Keratinocyte (primary cell): ENCODE measurements around the gene MUC4. TPM values are rescaled to one million over a fixed set of nuclear protein-coding genes. Genes with fewer than 3 reads are reported as not detected.

ENCODE experiments used
- DNase-seq: peaks from one replicate; pipeline ENCODE4 v3.0.0-alpha.2; 2011; ENCODE audit warnings: low read depth, missing footprints, low spot score
- FAIRE-seq: peaks from 2 replicates; lab custom pipeline; 2011; peaks lifted over from hg19 to GRCh38; lab: Jason Lieb, UNC
- H2AFZ ChIP-seq: 2 replicates; pipeline ENCODE4 v1.6.0; 2012; ENCODE audit warnings: low read length, control low read depth, inconsistent platforms; ENCODE audit not compliant: control insufficient read depth
- H3K27ac ChIP-seq: 2 replicates; pipeline ENCODE4 v1.5.1; 2011; ENCODE audit warnings: low read length; ENCODE audit not compliant: control insufficient read depth, insufficient read depth
- H3K27me3 ChIP-seq: 3 replicates; pipeline ENCODE4 v1.6.0; 2011; ENCODE audit warnings: low read length; ENCODE audit not compliant: control insufficient read depth, insufficient read depth; ENCODE audit errors: extremely low read depth
- H3K36me3 ChIP-seq, 2 experiments: 2 replicates in 1 of 2; 3 replicates in 1 of 2; pipeline ENCODE4 v1.5.1; 2011; ENCODE audit warnings: low read length in 2 of 2, mild to moderate bottlenecking in 1 of 2; ENCODE audit not compliant: control insufficient read depth in 2 of 2, insufficient read depth in 2 of 2; ENCODE audit errors: extremely low read depth in 1 of 2
- H3K4me1 ChIP-seq: 3 replicates; pipeline ENCODE4 v1.5.1; 2011; ENCODE audit warnings: low read length; ENCODE audit not compliant: control insufficient read depth, insufficient read depth; ENCODE audit errors: extremely low read depth
- H3K4me2 ChIP-seq: 3 replicates; pipeline ENCODE4 v1.6.0; 2011; ENCODE audit warnings: low read depth, low read length; ENCODE audit not compliant: control insufficient read depth, insufficient read depth; ENCODE audit errors: extremely low read depth
- H3K4me3 ChIP-seq, 3 experiments: fragments of 200-600 bp in 1 of 3; sonication (generic) in 1 of 3; 2 replicates in 2 of 3; 3 replicates in 1 of 3; pipeline ENCODE4 v1.5.1; 2011 to 2016; ENCODE audit warnings: low read length in 3 of 3, mild to moderate bottlenecking in 3 of 3, control low read depth in 2 of 3, inconsistent platforms in 1 of 3, low read depth in 1 of 3, mixed read lengths in 1 of 3, mixed run types in 1 of 3, moderate library complexity in 1 of 3; ENCODE audit not compliant: control insufficient read depth in 2 of 3, insufficient read depth in 2 of 3; ENCODE audit errors: extremely low read depth in 1 of 3
- H3K79me2 ChIP-seq: 2 replicates; pipeline ENCODE4 v1.6.0; 2012; ENCODE audit warnings: low read length; ENCODE audit not compliant: control insufficient read depth, insufficient read depth
- H3K9ac ChIP-seq: 3 replicates; pipeline ENCODE4 v1.6.0; 2011; ENCODE audit warnings: low read length; ENCODE audit not compliant: control insufficient read depth, insufficient read depth; ENCODE audit errors: extremely low read depth
- H3K9me1 ChIP-seq: 3 replicates; pipeline ENCODE4 v1.6.0; 2011; ENCODE audit warnings: low read length; ENCODE audit not compliant: control insufficient read depth, insufficient read depth; ENCODE audit errors: extremely low read depth
- H3K9me3 ChIP-seq: 2 replicates; pipeline ENCODE4 v1.5.1; 2012; ENCODE audit warnings: low read depth, low read length; ENCODE audit not compliant: control insufficient read depth
- H4K20me1 ChIP-seq: 3 replicates; pipeline ENCODE4 v1.6.0; 2011; ENCODE audit warnings: low read length; ENCODE audit not compliant: control insufficient read depth, insufficient read depth; ENCODE audit errors: extremely low read depth
- EZH2 ChIP-seq: IDR thresholded peaks from one replicate; pipeline ENCODE4 v1.6.1; 2012; ENCODE audit warnings: inconsistent platforms, mild to moderate bottlenecking, low read length, moderate library complexity
- dilution Hi-C: fragments of 300-500 bp; cut with MboI; formaldehyde crosslinking; loops from one replicate; pipeline ENCODE4 v1.7.0; 2020; ENCODE audit warnings: low sequenced_read_pairs; ENCODE audit not compliant: extremely low pct_ligation_motif_present
- polyA plus RNA-seq, 5 experiments: library from polyadenylated mRNA; depleted of rRNA in 3 of 5; stranded (reverse) in 3 of 5; stranded (forward) in 1 of 5; unstranded in 1 of 5; fragments of >200 nt; gene quantifications; 1 replicate in 1 of 5; 2 replicates in 3 of 5; 3 replicates in 1 of 5; pipeline versions ENCODE4 v1.2.1 to v1.2.3, GENCODE V29; 2011 to 2012; ENCODE audit warnings: missing spikeins in 2 of 5, low read depth in 1 of 5, low replicate concordance in 1 of 5
- TF ChIP-seq, protein P1 (sequence below), 3 experiments: IDR thresholded peaks in 1 of 3; conservative IDR thresholded peaks in 1 of 3; optimal IDR thresholded peaks in 1 of 3; 2 replicates in 2 of 3; 3 replicates in 1 of 3; pipeline versions ENCODE3 to v1.5.1; 2011; ENCODE audit warnings: low read length in 3 of 3, mild to moderate bottlenecking in 3 of 3, moderate library complexity in 2 of 3, control low read depth in 1 of 3, inconsistent platforms in 1 of 3; ENCODE audit not compliant: insufficient read depth in 2 of 3; ENCODE audit errors: extremely low read depth in 1 of 3

The MUC4 gene
- polyA plus RNA-seq, 1 donor (not counting 4 experiments of a cell fraction or from before 2014, with no cell fraction given), result not detected

DNA sequence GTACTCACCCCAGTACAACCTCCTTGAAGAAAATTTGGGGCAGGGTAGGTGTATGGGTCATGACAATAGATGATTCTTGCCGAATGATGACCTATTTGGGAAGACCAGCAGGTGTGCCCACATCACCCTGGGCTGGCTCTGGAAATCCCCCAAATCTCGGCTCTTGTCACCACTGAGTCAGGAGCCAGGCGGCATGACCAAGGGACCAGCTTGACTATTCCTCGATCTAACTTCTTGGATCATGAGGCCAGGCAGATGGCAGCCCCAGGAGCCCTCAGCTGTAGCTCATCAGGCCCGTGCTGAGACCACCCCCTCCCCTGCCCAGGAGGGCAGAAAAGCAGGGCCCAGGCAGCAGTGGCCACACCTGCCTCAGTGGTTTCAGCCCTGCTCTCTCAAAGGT is 9.2 kb upstream of the MUC4 start:
- Histone ChIP-seq H3K9ac (no peak overlapping the region), H3K79me2 (no peaks in the 10 kb centered on the region), H2AFZ (no peak overlapping the region), H3K27ac (no peak overlapping the region), H3K4me3 (no peak overlapping the region), H3K9me3 (no peaks in the 10 kb centered on the region), H3K4me1 (peaks cover 10% of the 10 kb centered on the region), H3K36me3 (no peaks in the 10 kb centered on the region), H4K20me1 (no peaks in the 10 kb centered on the region), H3K27me3 (peaks cover 29% of the 10 kb centered on the region), H3K4me2 (no peak overlapping the region), H3K9me1 (no peaks in the 10 kb centered on the region)
- dilution Hi-C loops, result no loop called here
- TF ChIP-seq, protein P1, sequence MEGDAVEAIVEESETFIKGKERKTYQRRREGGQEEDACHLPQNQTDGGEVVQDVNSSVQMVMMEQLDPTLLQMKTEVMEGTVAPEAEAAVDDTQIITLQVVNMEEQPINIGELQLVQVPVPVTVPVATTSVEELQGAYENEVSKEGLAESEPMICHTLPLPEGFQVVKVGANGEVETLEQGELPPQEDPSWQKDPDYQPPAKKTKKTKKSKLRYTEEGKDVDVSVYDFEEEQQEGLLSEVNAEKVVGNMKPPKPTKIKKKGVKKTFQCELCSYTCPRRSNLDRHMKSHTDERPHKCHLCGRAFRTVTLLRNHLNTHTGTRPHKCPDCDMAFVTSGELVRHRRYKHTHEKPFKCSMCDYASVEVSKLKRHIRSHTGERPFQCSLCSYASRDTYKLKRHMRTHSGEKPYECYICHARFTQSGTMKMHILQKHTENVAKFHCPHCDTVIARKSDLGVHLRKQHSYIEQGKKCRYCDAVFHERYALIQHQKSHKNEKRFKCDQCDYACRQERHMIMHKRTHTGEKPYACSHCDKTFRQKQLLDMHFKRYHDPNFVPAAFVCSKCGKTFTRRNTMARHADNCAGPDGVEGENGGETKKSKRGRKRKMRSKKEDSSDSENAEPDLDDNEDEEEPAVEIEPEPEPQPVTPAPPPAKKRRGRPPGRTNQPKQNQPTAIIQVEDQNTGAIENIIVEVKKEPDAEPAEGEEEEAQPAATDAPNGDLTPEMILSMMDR (optimal IDR thresholded peaks at IDR 0.05 in 1 of 3, IDR thresholded peaks at IDR 0.05 in 1 of 3, conservative IDR thresholded peaks at IDR 0.05 in 1 of 3; ENCODE audit: extremely low read depth in 1 of 3, insufficient read depth in 2 of 3, low read length in 3 of 3), result no peak
- TF ChIP-seq EZH2, result no peak
- DNase-seq (no peak), FAIRE-seq (no peak)

DNA sequence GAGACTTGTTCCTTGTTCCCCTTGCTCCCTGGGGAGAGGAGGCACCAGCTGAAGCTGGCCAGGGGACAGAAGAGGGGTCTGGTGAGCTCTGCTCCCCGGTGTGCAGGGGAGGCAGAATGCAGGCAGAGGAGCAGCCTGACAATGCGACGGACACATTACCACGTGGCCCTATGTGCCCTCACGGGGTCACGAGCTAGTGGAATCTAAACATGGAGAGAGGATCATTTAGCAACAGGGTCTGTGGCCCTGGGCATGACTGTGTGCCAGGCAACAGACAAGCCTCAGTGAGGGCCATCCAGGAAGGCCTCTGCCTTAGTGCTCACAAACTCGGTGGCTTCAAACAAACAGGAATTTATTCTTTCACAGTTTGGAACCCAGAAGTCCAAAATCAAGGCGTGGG is 8.5 kb upstream of the MUC4 start:
- H3K79me2 ChIP-seq, result no peaks in the 10 kb centered on the region
- H3K4me2 ChIP-seq, result no peak overlapping the region
- no peak overlapping the region for H2AFZ ChIP-seq
- H3K4me1 ChIP-seq, result peaks cover 10% of the 10 kb centered on the region
- H3K27ac ChIP-seq, result no peak overlapping the region
- TF ChIP-seq, protein P1 (optimal IDR thresholded peaks at IDR 0.05 in 1 of 3, IDR thresholded peaks at IDR 0.05 in 1 of 3, conservative IDR thresholded peaks at IDR 0.05 in 1 of 3; ENCODE audit: extremely low read depth in 1 of 3, insufficient read depth in 2 of 3, low read length in 3 of 3), result no peak
- no peak for TF ChIP-seq EZH2
- H3K36me3 ChIP-seq, result no peaks in the 10 kb centered on the region
- dilution Hi-C loops, result no loop called here
- no peaks in the 10 kb centered on the region for H3K9me3 ChIP-seq
- DNase-seq (no peak), FAIRE-seq (no peak)
- H4K20me1 ChIP-seq, result no peaks in the 10 kb centered on the region
- H3K4me3 ChIP-seq, result no peak overlapping the region
- H3K9me1 ChIP-seq, result no peaks in the 10 kb centered on the region
- no peak overlapping the region for H3K9ac ChIP-seq
- peaks cover 25% of the 10 kb centered on the region for H3K27me3 ChIP-seq
